ENCODE data around the gene CACNA2D1.

DNA sequence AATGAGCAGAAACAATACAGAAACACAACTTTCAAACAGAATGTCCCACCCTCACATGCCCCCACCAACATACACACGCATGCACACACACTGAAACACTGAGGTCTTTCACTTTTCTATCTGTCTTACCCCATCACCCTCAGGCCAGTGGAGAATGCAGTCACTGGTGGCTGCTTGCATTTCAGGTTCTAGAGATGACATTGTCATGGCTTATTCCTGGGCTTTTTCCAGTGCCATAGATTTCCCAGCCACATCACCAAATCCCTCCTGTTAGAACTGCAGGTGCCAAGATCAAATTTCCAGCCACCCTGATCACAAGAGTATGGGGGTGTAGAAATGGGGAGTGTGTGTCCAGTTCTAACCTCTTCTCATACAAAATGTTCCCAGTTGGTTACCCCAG lies 68.4 kb downstream of the CACNA2D1 start:
- TF ChIP-seq POLR2A (IDR thresholded peaks at IDR 0.05; ENCODE audit: borderline replicate concordance, extremely low read depth, insufficient read depth, insufficient read length) (no peak), EZH2 (IDR thresholded peaks at IDR 0.05) (no peak), ZNF274 (IDR thresholded peaks at IDR 0.05; ENCODE audit: low read depth, low read length) (no peak)
- TF ChIP-seq, protein P1, sequence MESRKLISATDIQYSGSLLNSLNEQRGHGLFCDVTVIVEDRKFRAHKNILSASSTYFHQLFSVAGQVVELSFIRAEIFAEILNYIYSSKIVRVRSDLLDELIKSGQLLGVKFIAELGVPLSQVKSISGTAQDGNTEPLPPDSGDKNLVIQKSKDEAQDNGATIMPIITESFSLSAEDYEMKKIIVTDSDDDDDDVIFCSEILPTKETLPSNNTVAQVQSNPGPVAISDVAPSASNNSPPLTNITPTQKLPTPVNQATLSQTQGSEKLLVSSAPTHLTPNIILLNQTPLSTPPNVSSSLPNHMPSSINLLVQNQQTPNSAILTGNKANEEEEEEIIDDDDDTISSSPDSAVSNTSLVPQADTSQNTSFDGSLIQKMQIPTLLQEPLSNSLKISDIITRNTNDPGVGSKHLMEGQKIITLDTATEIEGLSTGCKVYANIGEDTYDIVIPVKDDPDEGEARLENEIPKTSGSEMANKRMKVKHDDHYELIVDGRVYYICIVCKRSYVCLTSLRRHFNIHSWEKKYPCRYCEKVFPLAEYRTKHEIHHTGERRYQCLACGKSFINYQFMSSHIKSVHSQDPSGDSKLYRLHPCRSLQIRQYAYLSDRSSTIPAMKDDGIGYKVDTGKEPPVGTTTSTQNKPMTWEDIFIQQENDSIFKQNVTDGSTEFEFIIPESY (IDR thresholded peaks at IDR 0.05; ENCODE audit: extremely low read depth, insufficient replicate concordance, low read length), result no peak

Measured in HCT116 (cell line).